Activated T-cell treated with anti-CD3 and anti-CD28 coated beads for 24 hours (primary cell): Measurements from ENCODE around the gene MBNL1.
"Not testable (repeated sequence)": the region's sequence is repeated elsewhere in the genome, so short reads cannot be mapped to it uniquely, and the experiment has no call there.

ENCODE experiments used
- DNase-seq: peaks from one replicate; pipeline ENCODE4 v3.0.0-alpha.2; 2020; ENCODE audit warnings: low read depth

The MBNL1 gene

DNA sequence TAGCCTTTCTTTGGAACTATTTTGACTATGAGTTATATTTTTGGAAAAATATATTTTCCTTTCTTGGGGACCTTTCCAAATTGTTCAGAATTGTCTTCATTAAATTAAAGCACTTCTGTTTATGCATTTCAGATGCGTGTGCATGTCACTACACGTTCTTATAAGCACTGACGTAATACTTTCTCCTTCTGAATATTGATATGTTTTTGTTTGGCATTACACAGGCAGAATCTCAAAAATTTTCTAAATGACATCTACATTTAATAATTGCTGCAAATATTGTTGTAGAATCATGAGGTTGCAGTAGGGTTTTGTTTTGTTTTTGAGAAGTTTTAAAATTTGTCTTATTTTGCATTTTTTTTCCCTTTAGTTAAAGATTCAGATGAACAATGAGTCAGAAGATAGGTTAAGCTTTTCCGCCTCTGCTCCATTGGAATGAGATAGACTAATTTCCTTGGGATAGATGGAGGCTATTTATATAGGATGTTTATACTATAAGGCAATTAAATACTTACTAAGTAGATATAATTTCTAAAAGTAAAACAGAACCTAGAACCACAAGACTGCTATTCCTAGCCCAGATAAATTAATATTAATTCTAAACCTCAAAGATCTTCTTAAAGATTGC is 110.8 kb downstream of the MBNL1 start:
- no peak for DNase-seq

DNA sequence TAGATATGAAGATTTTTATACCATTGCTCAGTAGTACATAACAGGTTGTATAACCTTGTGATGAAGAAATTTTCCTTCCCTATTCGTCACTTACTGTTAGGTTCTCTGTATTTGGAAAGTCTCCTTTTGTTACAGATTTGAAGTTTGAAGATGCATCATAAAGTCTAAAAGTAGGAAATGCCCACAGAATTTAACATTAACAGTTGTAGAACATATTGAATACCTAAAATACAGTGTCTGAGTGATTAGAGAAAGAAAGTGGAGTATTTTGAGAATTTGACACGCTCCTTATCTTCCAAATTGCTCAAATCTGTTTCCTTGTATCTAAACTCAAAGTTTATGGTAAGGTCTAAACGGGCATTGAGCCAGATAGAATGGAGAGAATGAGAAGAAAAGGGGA is 111.3 kb downstream of the MBNL1 start:
- no peak for DNase-seq

DNA sequence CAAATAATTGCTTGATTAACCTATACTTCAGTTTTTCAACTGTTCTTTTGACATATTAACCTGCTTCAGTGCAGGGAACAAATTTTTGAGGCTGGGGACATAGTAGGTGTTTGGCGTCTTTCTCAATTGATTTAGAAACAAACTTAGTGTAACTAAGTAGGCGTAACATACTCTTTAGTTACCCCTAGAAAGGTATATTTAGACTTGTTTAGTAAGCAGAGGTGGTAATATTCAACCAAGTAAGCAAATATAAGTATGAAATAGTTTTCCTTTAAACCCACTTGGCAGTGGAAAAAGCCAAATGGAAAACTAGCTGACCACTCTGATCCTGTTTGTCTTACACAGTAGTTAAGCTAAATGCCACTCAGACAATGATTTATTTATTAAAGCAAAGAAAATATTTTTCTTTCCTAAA is 113.2 kb downstream of the MBNL1 start:
- no peak for DNase-seq

DNA sequence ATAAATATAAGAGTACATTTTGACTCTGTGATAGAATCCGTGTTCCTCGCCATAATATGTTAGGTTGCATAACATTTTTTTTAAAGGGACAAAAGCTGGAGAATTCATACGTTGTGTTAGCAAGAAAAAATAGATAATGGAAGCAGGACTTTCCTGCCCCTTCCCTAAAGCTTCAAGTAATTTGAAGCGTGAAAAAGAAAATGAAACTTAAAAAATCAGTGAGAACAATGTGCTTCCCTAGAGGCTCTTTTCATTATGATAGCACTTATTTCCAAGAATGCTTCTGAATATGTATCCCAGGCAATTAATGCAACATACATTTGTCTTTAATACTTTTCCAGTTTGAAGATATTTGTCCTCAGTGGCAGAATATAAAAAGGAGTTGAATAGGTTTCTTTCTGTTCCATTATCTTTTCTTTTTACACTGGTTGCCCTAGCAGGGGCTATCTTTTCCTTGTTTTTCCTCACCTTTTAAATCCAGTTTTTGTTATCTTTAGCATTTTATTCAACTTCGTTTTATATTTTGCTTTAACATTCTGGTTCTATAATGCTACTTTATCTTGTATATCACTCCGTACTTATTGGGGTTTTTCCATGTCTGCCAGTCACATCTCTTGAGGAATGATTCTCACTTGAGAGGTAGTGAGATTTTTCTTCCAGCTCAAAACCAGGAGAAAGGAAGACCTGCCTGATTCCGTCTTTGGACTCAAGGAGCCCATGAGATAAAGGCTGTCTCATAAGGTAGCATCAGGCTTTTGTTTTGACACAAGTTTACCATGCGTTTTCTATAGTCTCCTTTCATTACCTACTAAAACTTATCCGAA is 113.8 kb downstream of the MBNL1 start:
- no peak for DNase-seq

DNA sequence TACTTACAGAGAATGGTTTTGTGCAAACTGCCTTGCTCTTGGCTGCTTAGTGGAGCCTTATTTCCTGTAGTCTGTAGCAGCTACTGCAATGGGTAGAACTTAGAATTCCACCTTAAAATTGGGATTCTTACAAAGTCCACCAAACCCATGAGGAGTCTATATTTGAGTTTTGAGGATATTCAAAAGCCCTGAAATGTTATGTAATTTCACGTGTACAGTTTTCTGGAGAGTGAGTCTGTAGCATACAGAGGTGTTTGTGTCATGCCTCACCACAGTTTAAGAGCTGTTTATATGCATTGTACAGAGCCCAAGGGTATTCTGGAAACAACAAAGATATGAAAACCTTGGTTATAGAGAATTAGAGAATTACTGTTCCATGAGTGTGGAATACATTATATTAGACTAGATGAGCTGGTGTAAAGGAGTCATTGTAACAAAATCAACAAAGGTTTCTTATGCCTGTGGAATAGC is 114.4 kb downstream of the MBNL1 start:
- DNase-seq = no peak

DNA sequence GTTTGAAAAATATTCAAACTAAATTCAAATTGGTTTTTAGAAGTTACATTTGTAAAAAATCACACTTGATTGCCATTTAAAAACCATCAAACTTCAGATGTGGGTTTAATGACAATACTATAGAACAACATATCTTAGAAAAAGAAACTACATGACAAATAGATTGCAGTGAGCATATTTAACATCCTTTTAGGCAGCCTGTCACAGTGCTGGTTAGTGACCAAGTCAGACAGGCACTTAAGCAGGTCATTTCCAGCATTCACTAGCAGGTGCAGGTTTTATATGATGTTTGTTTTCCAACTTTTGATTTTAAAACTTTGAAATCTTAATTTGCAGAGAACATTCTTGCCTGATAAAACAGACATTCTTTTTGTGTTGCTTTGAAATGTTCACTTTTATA is 115.7 kb downstream of the MBNL1 start:
- no peak for DNase-seq

DNA sequence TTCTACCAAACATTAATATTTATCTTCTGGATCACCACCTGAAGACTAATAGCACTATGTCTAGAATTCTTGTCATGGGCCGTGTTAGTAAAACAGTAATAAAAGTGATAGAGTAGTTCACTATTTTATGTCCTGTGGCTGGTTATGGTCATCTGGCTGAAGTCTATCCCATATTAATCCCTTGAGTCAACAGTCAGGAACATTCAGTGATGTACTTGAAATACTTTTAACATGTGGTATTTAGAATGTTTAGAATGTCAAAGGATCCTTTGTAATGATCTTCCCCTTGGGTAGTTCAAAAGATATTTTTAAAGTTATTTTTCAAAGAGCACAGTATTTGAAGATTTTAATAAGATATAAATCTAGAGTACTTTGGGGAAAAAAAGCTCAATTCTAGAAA is 117.0 kb downstream of the MBNL1 start:
- no peak for DNase-seq

DNA sequence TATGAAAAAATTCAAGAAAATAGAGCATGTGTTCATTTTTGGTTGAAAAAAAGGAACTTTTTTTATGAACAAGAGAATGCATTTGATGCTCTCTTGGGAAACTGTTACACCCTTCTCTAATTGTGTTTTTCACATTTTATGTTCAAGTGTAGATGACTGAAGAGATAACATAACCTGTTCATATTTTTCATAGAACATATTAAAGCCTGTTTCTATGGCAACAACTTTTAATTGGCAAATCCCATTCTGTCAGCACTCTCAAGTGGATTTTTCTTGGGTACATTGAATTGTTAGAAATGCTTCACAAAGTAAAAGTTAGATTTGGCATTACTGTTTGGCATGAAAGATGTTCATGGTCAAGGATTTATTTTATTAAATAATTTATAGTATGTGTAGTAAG is 117.5 kb downstream of the MBNL1 start:
- DNase-seq = no peak

DNA sequence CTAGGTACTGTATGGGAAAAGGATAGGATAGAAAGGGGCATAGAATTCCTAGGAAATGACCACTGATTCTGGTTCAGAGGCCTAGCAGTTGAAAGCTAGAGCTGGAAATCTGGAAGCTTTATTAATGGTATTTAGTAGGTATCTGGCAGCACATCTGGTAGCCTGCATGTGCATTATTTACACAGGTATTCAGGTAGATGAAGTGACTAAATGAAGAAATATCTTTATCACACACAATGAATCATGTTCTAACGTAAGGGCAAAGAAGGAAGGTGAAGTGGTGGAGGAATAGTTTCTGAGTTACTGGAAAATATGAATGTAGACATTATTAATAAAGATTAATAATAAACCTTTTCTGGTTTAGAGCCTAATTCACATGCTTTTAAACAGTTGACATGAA is 119.9 kb downstream of the MBNL1 start:
- no peak for DNase-seq

DNA sequence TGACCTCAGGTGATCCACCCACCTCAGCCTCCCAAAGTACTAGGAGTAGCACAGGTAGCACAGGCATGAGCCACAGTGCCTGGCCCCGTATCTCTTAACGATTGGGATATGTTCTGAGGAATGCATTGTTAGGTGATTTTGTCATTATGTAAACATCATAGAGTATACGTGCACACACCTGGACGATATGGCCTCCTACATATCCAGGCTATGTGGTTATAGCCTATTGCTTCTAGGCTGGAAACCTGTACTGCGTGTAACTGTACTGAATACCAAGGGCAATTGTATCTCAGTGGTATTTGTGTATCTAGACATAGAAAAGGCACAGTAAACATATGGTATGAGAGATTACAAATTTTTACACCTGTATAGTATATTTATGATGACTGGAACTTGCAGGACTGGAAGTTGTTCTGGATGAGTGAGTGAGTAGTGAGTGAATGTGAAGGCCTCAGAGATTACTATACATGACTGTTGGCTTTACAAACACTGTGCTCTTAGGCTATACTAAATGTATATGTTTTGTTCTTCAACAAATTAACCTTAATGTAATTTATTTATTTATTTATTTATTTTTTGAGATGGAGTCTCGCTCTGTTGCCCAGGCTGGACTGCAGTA is 120.7 kb downstream of the MBNL1 start:
- DNase-seq = no peak

DNA sequence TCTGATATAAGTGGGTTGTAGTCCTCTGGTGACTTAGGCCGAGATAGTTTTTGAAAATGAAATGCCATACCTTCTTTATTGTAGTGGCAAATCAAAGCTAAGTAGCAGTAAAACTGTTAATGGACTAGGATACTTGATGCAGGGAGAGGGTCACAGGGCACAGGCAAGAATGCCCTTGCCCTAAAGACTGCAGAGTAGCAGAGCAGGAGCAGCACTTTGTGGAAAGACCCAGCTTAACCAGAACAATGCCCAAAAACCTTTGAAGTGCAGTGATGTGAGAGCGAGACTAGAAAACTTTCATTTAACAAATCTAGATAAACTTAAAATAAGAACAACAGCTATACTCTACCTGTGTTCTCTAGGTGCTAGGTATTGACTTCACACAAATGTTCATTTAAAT is 121.9 kb downstream of the MBNL1 start:
- DNase-seq = no peak

DNA sequence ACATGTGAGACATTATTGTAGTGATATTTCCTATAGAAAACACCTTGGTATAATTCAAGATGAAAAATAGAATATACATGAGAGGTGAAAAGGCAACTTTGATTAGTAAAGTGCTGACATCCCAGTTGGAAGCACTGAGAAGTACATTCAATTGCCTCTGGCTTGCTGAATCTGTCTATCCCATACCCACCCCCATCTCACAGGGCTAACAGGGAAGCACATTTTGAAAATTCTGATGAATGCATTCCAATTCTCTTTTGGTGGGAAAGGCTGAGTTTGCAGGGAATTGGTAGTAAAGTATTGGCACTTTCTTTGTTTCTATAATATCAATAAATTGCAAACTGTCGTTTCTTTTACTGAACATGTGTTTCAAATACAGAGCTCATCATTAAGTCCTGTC is 122.9 kb downstream of the MBNL1 start:
- DNase-seq = no peak

DNA sequence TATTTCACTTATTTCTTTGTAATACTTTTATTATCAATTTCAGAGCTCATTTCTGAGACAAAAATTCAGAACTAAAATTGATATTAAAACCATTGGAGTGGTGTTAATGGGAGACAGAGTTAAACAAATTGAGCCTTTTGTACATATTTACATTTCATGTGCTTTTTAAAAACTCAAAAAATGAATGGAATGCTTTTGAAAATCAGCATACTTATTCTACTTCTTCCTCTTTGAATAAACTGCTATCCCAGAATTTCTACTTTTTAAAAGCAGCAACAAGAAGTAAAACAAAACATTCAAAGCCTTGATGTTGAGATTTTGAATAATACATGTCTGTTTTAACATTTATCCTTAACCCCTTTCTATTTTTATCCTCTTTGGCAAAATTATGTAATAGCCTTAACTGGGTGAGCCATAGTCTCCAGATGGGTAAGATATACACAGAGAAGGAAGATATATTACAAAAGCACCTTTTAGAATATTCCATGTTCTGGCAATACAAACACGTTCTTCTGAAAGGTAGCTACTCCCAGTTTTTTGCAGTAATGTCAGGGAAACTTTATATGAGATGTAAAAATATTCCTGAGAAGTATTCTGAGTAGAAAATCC is 123.6 kb downstream of the MBNL1 start:
- DNase-seq = no peak

DNA sequence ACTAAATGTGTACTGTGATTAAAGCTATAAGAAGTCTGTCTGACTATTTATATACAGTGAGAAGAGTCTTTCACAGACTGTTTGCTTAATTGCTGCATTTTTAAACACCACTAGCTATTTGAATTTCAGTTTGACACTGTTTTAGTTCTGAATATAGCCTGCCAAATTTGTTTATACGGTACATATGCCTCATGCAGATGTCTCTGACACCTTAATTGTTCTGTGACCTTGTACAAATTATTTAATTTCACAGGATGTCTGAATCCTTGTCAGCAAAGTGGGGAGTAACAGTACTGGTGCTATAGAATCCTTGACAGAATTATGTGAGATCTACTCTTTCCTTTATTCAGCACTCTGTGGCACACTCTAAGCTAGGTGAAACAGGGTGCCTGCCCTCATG is 125.5 kb downstream of the MBNL1 start:
- DNase-seq = no peak

DNA sequence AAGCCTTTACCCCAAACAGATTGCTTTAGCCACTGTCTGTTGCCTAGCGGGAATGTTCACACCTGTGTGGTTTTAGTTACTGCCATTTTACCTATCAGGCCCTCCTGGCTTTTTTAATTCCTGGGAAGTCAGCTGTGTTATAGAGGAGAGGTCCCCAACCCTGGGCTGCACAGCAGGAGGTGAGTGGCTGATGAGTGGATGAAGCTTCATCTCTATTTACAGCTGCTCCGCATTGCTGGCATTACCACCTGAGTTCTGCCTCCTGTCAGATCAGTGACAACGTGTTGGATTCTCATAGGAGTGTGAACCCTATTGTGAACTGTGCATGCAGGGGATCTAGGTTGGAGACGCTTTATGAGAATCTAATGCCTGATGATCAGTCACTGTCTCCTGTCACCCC is 127.0 kb downstream of the MBNL1 start:
- no peak for DNase-seq

DNA sequence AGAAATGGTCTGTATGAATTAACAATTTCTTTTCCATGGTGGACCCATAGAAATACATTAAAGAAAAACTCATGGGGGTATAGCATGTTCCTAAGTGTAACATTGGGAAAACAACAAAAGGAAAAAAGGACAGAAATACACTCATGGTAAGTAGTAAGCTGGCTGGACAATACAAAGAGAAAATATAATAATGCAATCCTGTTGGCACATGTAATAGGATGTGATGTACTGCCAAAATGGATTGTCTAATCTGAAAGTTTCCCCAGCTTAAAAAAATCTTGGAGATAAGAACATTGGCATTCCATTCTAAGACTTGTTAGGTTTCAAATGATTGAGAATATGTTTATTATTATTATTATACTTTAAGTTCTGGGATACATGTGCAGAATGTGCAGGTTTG is 128.1 kb downstream of the MBNL1 start:
- DNase-seq = no peak

DNA sequence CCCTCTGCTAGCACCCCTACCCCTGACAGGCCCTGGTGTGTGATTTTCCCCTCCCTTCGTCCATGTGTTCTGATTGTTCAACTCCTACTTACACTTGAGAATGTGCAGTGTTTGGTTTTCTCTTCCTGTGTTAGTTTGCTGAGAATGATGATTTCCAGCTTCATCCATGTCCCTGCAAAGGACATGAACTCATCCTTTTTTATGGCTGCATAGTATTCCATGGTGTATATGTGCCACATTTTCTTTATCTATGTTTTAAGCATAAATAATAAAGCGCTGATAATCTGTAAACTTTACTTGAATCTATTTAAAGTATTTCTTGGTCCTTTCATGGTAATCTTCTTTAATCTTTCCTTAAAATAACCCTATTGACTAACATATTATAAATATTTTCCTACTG is 128.6 kb downstream of the MBNL1 start:
- not testable (repeated sequence) for DNase-seq

DNA sequence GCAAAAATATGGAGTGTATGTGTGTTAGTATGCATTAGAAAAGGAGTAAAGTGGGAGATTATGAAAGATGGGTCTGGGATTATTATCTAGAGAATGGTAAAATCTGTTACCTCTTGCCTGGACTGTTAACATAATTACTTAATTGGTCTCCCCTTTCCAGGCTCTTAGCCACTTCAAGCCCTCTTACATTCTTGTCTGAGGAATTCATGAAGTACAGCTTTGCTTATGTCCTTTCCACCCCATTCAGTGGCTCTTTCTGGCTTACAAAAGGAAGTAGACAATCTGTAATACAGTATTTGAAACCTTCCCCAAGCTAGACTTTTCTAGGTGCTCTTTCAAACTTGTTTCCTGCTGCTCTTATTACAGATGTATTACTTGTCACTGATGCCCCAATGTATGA is 129.8 kb downstream of the MBNL1 start:
- DNase-seq = no peak

DNA sequence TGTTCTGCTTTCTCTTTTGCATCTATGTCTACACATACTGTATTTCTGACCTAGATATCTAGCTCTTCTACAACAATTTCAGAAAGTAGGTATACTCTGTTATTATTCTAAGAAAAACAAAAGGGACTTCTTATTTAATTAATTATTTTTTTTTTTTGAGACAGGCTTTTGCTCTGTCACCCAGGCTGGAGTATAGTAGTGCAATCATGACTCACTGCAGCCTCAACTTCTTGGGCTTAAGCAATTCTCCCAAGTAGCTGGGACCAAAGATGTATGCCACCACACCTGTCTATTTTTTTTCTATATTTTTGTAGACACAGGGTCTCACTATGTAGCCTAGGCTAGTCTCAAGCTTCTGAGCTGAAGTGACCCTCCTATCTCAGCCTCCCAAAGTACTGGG is 130.6 kb downstream of the MBNL1 start:
- no peak for DNase-seq

DNA sequence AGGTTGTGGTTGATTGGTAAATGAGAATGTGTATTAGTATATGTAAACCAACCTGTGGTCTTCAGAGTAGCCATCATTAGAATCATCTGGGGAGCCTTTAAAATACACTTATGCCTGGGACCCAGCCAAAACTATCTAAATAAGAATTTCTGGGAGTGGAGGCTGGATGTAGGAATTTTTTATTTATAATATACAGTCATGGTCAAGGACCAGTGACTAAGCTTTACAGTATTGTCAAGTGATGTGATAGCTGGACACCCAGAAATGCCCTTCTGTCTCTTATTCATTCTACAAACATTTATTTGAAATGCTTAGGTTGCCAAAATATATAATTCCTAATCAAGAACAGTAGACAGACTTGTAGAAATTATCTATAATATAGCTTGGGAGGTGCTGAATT is 132.2 kb downstream of the MBNL1 start:
- DNase-seq = no peak

DNA sequence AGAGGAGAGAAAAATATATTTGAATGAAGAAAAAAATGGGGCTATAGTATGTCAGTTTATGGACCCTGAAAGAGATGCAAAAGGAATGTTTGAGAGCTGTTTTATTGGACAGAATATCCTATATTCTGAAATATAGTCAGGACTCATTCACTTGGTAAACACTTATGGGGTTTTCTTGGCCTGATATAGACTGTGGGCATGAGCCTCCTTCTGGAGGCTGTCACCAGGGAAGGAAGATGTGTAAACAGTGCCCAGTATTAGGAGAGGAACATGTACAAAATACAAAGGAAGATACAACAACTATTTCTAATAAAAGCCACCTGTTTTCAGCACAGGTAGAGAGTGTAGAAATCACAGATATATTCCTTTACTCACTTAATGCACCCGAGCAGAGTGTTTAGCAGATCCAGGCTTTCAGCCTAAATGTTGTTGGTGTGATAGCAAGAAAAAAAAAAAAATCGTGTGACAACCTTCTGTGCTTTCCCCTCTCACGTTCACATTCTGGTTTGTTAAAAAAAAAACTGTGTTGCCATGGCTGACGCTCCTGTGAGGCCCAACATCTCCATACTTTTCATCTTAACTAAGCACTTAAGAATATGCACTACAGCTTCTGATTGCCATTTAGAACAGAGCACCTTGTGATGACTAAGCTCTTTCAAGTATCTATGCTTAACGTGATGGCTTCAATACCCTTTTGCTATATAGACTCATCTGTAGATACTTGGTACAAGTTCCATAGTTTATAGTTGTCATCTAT is 134.1 kb downstream of the MBNL1 start:
- DNase-seq = no peak

DNA sequence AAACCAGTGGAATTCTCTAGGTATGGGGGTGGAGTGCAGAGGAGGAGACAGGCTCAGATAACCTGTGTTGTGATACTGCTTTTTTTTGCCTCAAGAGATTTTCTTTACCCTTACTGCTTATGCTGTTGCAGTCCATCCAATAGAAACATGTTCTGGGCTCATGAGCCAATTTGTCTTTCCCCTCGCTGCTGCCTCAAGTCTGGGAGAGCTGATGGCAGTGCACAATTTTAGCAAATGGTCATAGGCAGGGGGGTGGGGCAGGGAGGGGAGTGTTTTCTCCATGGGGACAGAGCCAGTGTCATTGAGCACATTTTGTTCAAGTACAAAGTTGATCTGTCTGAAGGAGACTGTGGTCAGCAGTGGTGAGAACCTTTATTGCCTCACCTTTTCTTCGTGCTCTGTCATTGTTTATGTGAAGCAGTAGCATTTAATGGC is 134.9 kb downstream of the MBNL1 start:
- no peak for DNase-seq
